ENCODE results near the gene ARHGAP15.

Gene ARHGAP15

DNA sequence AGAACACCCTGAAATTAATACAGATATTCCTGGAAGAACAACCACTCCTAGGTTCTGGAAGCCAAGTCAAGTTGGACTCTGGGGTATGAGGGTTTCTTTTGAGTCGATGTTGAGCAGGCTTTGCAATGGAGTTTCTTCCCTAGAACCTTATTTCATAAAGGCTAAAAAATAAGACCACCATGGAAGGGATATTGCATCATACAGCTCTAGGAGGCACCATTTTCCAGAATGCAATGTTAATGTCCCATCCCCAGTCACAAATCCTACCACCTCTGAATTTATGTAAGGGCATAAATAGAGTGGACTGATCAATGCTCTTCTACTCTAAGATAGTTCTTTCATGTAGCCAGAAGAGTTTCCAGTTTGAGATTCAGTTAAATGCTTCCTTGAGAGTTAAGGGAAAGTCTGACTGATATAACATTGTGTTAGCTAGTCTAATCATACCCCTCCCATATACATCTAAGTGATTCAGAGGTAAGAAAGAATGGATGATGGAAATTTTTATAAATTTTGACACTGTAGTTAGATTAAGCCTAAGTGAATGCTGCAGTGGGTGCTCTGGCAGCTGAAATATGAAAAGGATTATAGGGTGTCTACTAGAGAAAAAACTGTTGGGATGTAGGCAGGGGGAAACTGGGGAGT, 22.0 kb downstream of the ARHGAP15 start:
- TF ChIP-seq, protein P1, sequence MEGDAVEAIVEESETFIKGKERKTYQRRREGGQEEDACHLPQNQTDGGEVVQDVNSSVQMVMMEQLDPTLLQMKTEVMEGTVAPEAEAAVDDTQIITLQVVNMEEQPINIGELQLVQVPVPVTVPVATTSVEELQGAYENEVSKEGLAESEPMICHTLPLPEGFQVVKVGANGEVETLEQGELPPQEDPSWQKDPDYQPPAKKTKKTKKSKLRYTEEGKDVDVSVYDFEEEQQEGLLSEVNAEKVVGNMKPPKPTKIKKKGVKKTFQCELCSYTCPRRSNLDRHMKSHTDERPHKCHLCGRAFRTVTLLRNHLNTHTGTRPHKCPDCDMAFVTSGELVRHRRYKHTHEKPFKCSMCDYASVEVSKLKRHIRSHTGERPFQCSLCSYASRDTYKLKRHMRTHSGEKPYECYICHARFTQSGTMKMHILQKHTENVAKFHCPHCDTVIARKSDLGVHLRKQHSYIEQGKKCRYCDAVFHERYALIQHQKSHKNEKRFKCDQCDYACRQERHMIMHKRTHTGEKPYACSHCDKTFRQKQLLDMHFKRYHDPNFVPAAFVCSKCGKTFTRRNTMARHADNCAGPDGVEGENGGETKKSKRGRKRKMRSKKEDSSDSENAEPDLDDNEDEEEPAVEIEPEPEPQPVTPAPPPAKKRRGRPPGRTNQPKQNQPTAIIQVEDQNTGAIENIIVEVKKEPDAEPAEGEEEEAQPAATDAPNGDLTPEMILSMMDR (IDR thresholded peaks at IDR 0.05; ENCODE audit: insufficient read depth, missing control alignments), result no peak
- no peak for DNase-seq (ENCODE audit: insufficient read length, low spot score)
- FAIRE-seq, result no peak

DNA sequence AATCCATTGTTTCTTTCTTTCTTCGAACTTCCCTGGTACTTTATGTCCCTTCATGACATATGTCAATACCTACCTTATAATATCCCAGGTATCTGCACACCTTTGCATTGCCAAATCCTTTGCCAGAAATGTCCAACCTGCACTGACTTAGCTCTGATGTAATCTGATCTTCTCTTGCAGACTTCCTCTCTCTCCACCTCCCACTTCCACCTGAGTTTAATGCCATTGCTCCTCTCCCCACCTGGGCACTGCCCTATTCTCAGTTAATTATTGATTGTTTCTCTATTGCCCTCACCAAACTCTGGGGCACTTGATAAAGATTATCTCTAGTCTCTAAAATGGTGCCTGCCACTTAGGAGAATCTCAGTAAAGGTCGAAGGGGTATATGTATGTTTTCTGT, 23.0 kb downstream of the ARHGAP15 start:
- DNase-seq (ENCODE audit: insufficient read length, low spot score) (no peak), FAIRE-seq (no peak)
- TF ChIP-seq, protein P1 (IDR thresholded peaks at IDR 0.05; ENCODE audit: insufficient read depth, missing control alignments), result no peak

DNA sequence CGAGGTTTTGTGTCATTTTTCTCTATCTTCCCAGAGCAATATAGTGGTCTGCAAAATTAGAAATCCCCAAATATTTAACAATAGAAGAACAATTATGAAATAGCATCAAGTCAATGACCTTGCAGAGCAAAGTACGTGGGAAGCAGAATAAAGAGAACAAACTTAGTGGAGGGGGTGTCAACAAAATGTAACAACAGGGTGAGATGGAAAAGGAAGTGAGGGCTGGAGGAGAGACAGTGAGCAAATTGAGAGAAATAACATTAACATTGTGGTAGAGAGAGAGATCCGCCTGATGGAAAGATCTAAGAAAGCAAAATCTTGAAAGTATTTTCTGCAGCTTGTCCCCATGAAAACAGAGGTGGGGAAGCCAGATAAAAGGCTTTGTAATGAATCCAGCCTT, 23.4 kb downstream of the ARHGAP15 start:
- FAIRE-seq, result no peak
- no peak for DNase-seq (ENCODE audit: insufficient read length, low spot score)
- TF ChIP-seq, protein P1 (IDR thresholded peaks at IDR 0.05; ENCODE audit: insufficient read depth, missing control alignments), result no peak

DNA sequence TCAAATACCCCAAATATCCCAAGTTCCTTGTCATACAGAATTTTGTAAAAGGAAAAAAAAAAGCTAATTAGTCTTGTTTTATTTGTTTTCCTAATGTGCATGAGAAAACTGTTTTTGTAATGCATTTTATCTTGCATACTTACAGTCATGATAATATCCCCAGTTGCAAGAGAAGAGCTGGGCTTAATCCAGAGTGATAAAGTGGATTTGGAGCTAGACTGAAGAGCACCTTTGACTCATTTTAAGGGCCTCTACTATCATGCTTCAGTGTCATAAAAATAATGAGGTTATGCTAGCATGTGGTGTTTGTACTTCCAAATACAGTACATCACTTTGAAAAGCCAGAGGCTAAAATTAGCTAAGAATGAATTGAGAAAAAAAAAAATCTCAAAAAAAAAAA, 26.4 kb downstream of the ARHGAP15 start:
- FAIRE-seq, result no peak
- no peak for DNase-seq (ENCODE audit: insufficient read length, low spot score)
- TF ChIP-seq, protein P1 (IDR thresholded peaks at IDR 0.05; ENCODE audit: insufficient read depth, missing control alignments), result no peak

DNA sequence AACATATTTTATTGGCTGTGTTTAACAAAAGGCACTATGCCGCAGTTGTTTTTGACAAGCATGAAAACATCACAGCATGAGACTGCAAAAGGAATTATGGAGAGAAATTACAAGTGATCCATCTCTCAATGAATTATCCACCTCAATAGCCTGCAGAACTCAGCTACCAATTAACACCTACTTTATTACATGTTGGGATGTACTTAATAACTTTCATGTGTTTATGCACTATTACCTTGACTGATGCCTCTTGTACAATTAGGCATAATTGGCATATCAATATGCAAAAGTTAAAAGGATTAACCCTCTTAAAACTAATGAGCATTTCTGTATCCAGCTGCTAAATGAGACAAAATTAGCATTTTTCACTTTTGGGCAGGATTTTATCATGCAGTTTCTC, 27.8 kb downstream of the ARHGAP15 start:
- TF ChIP-seq, protein P1 (IDR thresholded peaks at IDR 0.05; ENCODE audit: insufficient read depth, missing control alignments), result no peak
- no peak for FAIRE-seq

DNA sequence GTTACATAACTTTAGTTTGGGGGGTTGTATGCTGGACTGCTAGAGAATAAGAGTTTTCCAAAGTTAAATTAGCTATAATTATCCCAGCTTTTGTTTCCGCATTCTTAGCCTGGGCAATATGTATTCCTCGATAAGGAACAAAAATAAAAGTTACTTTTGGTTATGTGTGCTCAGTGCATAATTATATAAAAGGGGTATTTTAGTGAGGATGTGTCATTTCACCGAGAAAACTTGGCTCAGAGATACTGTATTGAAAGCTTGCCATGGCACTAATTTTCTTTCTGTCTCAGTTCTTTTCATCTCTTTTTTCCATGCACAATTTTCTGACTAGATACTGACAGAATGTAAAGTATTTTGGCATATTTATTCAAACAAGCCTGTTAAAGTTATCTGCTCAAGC, 28.2 kb downstream of the ARHGAP15 start:
- TF ChIP-seq, protein P1 (IDR thresholded peaks at IDR 0.05; ENCODE audit: insufficient read depth, missing control alignments), result no peak
- FAIRE-seq, result no peak
- DNase-seq (ENCODE audit: insufficient read length, low spot score), result no peak

More for the DNA sequence above, 27.8 kb downstream of the ARHGAP15 start:
- no peak for DNase-seq (ENCODE audit: insufficient read length, low spot score)

DNA sequence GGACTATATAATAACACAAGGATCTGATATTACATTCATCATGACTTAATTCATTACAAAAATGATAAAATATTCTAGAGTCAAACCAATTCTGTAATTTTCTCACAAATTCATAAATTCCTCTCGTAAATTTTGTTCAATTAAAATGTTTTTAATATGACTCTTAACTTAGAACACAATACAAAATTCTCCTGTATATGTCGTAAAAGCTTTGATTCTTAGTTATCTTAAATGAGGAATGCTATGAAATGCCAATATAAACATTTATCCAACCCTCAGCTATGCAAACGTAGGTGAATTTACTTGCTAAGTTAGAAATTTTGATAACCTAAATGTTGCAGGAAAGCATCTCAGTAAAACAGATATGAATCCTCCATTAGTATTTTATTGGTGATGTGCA, 28.9 kb downstream of the ARHGAP15 start:
- no peak for FAIRE-seq
- TF ChIP-seq, protein P1 (IDR thresholded peaks at IDR 0.05; ENCODE audit: insufficient read depth, missing control alignments), result no peak
- DNase-seq (ENCODE audit: insufficient read length, low spot score), result no peak
